Fibroblast of the aortic adventitia (primary cell): ENCODE measurements around the gene ARID3A. TPM values are rescaled to one million over a fixed set of nuclear protein-coding genes. Genes with fewer than 3 reads are reported as not detected.

Source experiments
- DNase-seq: peaks from one replicate; pipeline ENCODE4 v3.0.0-alpha.2; 2010; ENCODE audit warnings: low read depth
- H3K4me3 ChIP-seq: 2 replicates; pipeline ENCODE4 v1.5.1; 2011; ENCODE audit warnings: low read depth, mild to moderate bottlenecking, control low read depth, low read length, moderate library complexity
- CTCF ChIP-seq: IDR thresholded peaks from 2 replicates; pipeline ENCODE4 v1.5.1; 2011; ENCODE audit warnings: mild to moderate bottlenecking, low read length, control low read depth, inconsistent platforms; ENCODE audit not compliant: insufficient read depth
- total RNA-seq: library from RNA; depleted of rRNA; stranded (reverse); fragments of >200 nt; gene quantifications from 2 replicates; pipeline ENCODE4 v1.2.3, GENCODE V29; 2012; ENCODE audit warnings: low replicate concordance

ARID3A gene
- total RNA-seq, 1 donor, result 11.2 TPM

GRCh38 chr19:917323-918151 is 8.3 kb upstream of the ARID3A start, which contains the start of gene KISS1R:
TSS of gene KISS1R (plus strand) at chr19:917333. CDS start at chr19:917503, 170 bp downstream.
- H3K4me3 ChIP-seq, result no peak within 1 kb of the TSS
- TF ChIP-seq CTCF, result peak; percentile 27
- DNase-seq, result peak; percentile 12

DNA sequence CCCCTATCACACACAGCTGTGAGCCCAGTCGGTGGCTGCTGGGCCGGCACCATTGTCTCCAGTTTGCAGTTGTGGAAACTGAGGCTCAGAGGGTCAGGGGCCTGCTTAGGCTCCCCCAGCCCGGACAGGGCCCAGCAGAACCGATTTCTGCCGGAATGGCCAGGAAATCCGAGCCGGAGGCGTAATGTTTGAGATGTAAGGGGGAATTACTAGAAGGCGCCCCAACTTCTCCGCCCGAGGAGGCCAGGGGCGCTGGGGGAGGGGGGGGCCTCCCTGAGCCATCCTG is 7.7 kb upstream of the ARID3A start:
- TF ChIP-seq CTCF, result no peak
- H3K4me3 ChIP-seq, result no peak overlapping the region
- no peak for DNase-seq

- no peak for DNase-seq
- no peak for TF ChIP-seq CTCF
- no peak overlapping the region for H3K4me3 ChIP-seq
These were observed 7.2 kb upstream of the ARID3A start for GRCh38 chr19:918481-919198.

DNA sequence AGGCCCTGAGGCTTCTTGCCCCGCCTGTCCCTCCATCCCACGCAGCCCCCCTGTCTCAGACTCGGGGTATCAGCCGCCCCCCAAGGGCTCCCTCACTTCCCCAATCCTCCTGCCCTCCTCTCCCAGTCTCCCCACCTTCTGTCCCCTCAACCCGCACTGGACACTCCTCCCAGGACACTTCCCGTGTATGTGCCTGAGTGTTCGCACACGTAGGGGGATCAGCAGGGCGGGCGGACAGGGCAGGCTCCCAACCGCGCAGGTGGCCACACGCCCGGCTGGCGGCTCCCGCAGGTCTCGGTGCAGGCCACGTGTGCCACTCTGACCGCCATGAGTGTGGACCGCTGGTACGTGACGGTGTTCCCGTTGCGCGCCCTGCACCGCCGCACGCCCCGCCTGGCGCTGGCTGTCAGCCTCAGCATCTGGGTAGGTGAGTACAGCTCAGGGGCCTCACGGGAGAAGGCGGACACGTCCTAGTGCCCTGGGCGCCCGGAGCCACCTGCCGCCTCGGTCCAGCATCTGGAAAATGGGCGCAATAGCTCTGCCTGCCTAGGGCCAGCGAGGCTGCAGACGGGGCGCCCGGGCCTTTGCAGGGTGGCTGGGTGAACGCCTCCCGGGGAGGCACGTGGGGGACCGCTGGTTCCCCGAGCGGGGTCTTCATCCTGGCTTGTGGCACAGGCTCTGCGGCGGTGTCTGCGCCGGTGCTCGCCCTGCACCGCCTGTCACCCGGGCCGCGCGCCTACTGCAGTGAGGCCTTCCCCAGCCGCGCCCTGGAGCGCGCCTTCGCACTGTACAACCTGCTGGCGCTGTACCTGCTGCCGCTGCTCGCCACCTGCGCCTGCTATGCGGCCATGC is 6.4 kb upstream of the ARID3A start:
- DNase-seq, result no peak
- H3K4me3 ChIP-seq, result no peak overlapping the region
- TF ChIP-seq CTCF, result no peak

DNA sequence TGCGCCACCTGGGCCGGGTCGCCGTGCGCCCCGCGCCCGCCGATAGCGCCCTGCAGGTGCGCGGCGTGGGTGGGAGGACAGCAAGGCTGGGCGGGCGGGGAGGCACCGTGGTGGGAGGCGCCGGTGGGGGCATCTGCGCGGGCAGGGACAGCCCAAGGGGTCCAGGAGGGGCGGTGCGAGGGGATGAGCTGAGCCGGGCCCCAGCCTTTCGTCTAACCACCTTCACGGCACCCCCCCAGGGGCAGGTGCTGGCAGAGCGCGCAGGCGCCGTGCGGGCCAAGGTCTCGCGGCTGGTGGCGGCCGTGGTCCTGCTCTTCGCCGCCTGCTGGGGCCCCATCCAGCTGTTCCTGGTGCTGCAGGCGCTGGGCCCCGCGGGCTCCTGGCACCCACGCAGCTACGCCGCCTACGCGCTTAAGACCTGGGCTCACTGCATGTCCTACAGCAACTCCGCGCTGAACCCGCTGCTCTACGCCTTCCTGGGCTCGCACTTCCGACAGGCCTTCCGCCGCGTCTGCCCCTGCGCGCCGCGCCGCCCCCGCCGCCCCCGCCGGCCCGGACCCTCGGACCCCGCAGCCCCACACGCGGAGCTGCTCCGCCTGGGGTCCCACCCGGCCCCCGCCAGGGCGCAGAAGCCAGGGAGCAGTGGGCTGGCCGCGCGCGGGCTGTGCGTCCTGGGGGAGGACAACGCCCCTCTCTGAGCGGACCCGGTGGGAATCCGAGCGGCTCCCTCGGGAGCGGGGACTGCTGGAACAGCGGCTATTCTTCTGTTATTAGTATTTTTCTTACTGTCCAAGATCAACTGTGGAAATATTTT is 5.6 kb upstream of the ARID3A start:
- peak; percentile 17 for DNase-seq
- no peak for TF ChIP-seq CTCF
- no peak overlapping the region for H3K4me3 ChIP-seq

GRCh38 chr19:924553-925086 is 1.2 kb upstream of the ARID3A start:
- no peak for TF ChIP-seq CTCF
- no peak for DNase-seq
- H3K4me3 ChIP-seq, result peak overlapping the region; percentile 88
